22Rv1 (cell line): ENCODE data around the gene NR5A1.

Experiments used
- ZFX ChIP-seq: fragments of 450-650 bp; IDR thresholded peaks from 2 replicates; pipeline ENCODE4 v1.6.1; 2017; ENCODE audit warnings: antibody characterized with exemption, borderline replicate concordance
- TF ChIP-seq, protein P1 (sequence below): fragments of 450-650 bp; IDR thresholded peaks from 2 replicates; pipeline ENCODE4 v1.5.1; 2017; ENCODE audit warnings: mild to moderate bottlenecking

DNA sequence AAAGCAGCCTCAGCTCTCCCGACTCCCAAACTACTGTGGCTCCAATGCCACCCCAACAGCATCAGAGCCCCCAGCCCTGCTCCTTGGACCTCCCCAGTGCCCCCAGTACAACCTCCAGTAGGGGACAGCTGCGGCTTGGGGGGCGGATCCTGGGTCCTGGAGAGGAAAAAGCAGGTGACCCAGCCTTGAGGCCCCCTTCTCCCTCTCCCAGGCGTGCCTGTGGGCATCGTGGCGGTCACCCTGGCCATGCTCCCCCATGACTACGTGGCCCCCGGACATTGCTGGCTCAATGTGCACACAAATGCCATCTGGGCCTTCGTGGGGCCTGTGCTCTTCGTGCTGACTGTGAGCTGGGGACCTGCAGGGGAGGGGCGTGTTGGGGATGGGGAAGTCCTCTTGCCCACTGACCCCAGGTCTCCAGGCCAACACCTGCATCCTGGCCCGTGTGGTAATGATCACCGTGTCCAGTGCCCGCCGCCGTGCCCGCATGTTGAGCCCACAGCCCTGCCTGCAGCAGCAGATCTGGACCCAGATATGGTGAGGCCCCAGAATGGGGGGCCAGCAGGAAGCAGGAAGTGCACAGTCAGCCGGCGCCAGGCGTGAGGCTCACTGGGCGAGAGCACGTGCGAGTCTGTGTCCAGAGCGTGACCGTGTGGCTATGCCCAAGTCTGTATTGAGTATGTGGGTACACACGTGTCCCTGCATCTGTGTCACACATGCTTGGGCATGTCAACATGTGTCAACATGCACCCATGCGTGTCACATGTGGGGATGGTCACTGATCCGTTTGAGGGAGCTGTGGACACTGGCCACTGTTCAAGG, 38.0 kb downstream of the NR5A1 start:
- TF ChIP-seq, protein P1, sequence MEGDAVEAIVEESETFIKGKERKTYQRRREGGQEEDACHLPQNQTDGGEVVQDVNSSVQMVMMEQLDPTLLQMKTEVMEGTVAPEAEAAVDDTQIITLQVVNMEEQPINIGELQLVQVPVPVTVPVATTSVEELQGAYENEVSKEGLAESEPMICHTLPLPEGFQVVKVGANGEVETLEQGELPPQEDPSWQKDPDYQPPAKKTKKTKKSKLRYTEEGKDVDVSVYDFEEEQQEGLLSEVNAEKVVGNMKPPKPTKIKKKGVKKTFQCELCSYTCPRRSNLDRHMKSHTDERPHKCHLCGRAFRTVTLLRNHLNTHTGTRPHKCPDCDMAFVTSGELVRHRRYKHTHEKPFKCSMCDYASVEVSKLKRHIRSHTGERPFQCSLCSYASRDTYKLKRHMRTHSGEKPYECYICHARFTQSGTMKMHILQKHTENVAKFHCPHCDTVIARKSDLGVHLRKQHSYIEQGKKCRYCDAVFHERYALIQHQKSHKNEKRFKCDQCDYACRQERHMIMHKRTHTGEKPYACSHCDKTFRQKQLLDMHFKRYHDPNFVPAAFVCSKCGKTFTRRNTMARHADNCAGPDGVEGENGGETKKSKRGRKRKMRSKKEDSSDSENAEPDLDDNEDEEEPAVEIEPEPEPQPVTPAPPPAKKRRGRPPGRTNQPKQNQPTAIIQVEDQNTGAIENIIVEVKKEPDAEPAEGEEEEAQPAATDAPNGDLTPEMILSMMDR: no peak
- TF ChIP-seq ZFX: no peak
